Prostate gland (tissue), 2 donors: Measurements from ENCODE around the gene OR10AG1. TPM values are rescaled to one million over a fixed set of nuclear protein-coding genes. Genes with fewer than 3 reads are reported as not detected.

ENCODE experiments used
- DNase-seq: peaks from one replicate; pipeline ENCODE4 v3.0.0-alpha.2; 2019; ENCODE audit warnings: low spot score
- H3K27ac ChIP-seq, 2 donors: fragments of 200-600 bp; sonication (generic); 2 replicates each; pipeline ENCODE4 v1.5.1; 2017 to 2019
- H3K27me3 ChIP-seq: fragments of 200-600 bp; sonication (generic); replicated peaks from 2 replicates; pipeline ENCODE4 v1.5.1; 2019; ENCODE audit not compliant: insufficient read depth
- H3K36me3 ChIP-seq, 2 donors: fragments of 200-600 bp; sonication (generic); 1 replicate in 1 of 2; 2 replicates in 1 of 2; pipeline versions ENCODE4 v1.5.1 to v1.8.1; 2017 to 2019
- H3K4me1 ChIP-seq: fragments of 200-600 bp; sonication (generic); replicated peaks from 2 replicates; pipeline ENCODE4 v1.5.1; 2019
- H3K4me3 ChIP-seq, 2 donors: fragments of 200-600 bp; sonication (generic); 2 replicates each; pipeline ENCODE4 v1.5.1; 2017 to 2019
- H3K9me3 ChIP-seq: fragments of 200-600 bp; sonication (generic); 2 replicates; pipeline ENCODE4 v1.5.1; 2017
- CTCF ChIP-seq, 4 experiments: fragments of 200-600 bp in 2 of 4; fragments of 450-650 bp in 2 of 4; sonication (generic) in 2 of 4; IDR thresholded peaks; 1 replicate in 3 of 4; 2 replicates in 1 of 4; pipeline ENCODE4 v1.5.1; 2016 to 2019; ENCODE audit warnings: antibody characterized with exemption in 4 of 4, mild to moderate bottlenecking in 2 of 4, moderate library complexity in 2 of 4
- POLR2A ChIP-seq: fragments of 450-650 bp; IDR thresholded peaks from one replicate; pipeline ENCODE4 v1.6.1; 2016; ENCODE audit warnings: antibody characterized with exemption, mild to moderate bottlenecking
- POLR2AphosphoS5 ChIP-seq: sonication (generic); formaldehyde crosslinking; IDR thresholded peaks from one replicate; pipeline ENCODE4 v1.6.1; 2017; ENCODE audit warnings: antibody characterized with exemption
- WGBS: methylation state at CpG from one replicate; pipeline ENCODE4 v1.1.5; 2018; 5-methylcytosine and 5-hydroxymethylcytosine counted together
- intact Hi-C: fragments of 100-400 bp; cut with DNase I; formaldehyde crosslinking; loops from one replicate; pipeline ENCODE4 v1.14.2; 2022
- total RNA-seq, 2 donors: library from RNA; depleted of rRNA; stranded (reverse); fragments of >200 nt; gene quantifications; one replicate each; pipeline ENCODE4 v1.1.0, GENCODE V29; 2016

The OR10AG1 gene
- total RNA-seq: not detected

- TF ChIP-seq POLR2A (no peak), CTCF (IDR thresholded peaks at IDR 0.05) (no peak), POLR2AphosphoS5 (no peak)
- no peak within 1 kb of the TSS for H3K27ac ChIP-seq
- intact Hi-C loops: no loop called here
- no peak within 1 kb of the TSS for H3K4me3 ChIP-seq
- no peaks in the 10 kb centered on the region for H3K36me3 ChIP-seq
- no peaks in the 10 kb centered on the region for H3K9me3 ChIP-seq
- no peak for DNase-seq
- no peaks in the 10 kb centered on the region for H3K4me1 ChIP-seq
- 91% methylated on average over 2 of the region's 2 CpGs for WGBS
- no peaks in the 10 kb centered on the region for H3K27me3 ChIP-seq
Measured at GRCh38 chr11:55969845-55970244, at the start of gene OR10AG1. Gene OR10AG1 (minus strand): TSS chr11:55969945. CDS start chr11:55969907, 38 bp downstream.

GRCh38 chr11:56013805-56014204 lies 44.1 kb upstream of the OR10AG1 start:
- WGBS: 45% methylated on average over 2 of the region's 2 CpGs

GRCh38 chr11:56010716-56011115 lies 41.0 kb upstream of the OR10AG1 start:
- Histone ChIP-seq H3K4me3 (no peak overlapping the region), H3K36me3 (no peaks in the 10 kb centered on the region), H3K4me1 (no peaks in the 10 kb centered on the region), H3K27me3 (no peaks in the 10 kb centered on the region), H3K27ac (no peak overlapping the region), H3K9me3 (no peaks in the 10 kb centered on the region)
- TF ChIP-seq CTCF (IDR thresholded peaks at IDR 0.05): no peak
- no peak for TF ChIP-seq POLR2AphosphoS5
- TF ChIP-seq POLR2A: no peak
- DNase-seq: no peak
- intact Hi-C loops: no loop called here

More at GRCh38 chr11:56013805-56014204, 44.1 kb upstream of the OR10AG1 start:
- Histone ChIP-seq H3K4me3 (no peak overlapping the region), H3K27me3 (no peaks in the 10 kb centered on the region), H3K36me3 (no peaks in the 10 kb centered on the region), H3K4me1 (no peaks in the 10 kb centered on the region), H3K9me3 (no peaks in the 10 kb centered on the region), H3K27ac (no peak overlapping the region)
- no peak for TF ChIP-seq POLR2AphosphoS5
- TF ChIP-seq CTCF (IDR thresholded peaks at IDR 0.05): no peak
- no peak for TF ChIP-seq POLR2A
- no peak for DNase-seq
- intact Hi-C loops: no loop called here

- no peaks in the 10 kb centered on the region for H3K27me3 ChIP-seq
- H3K27ac ChIP-seq: no peak within 1 kb of the TSS
- 74% methylated on average over 2 of the region's 2 CpGs for WGBS
- TF ChIP-seq POLR2AphosphoS5 (no peak), CTCF (IDR thresholded peaks at IDR 0.05) (no peak), POLR2A (no peak)
- no peaks in the 10 kb centered on the region for H3K36me3 ChIP-seq
- DNase-seq: no peak
- intact Hi-C loops: no loop called here
- no peaks in the 10 kb centered on the region for H3K9me3 ChIP-seq
- H3K4me1 ChIP-seq: no peaks in the 10 kb centered on the region
- no peak within 1 kb of the TSS for H3K4me3 ChIP-seq
Measured at GRCh38 chr11:55994525-55994924, 24.8 kb upstream of the OR10AG1 start, which contains the start of gene OR5F1. Gene OR5F1 (minus strand): TSS chr11:55994625. CDS start chr11:55994625, 0 bp downstream.

- TF ChIP-seq CTCF (IDR thresholded peaks at IDR 0.05) (no peak), POLR2AphosphoS5 (no peak), POLR2A (no peak)
- H3K4me3 ChIP-seq: no peak overlapping the region
- no peaks in the 10 kb centered on the region for H3K27me3 ChIP-seq
- H3K9me3 ChIP-seq: no peaks in the 10 kb centered on the region
- no peaks in the 10 kb centered on the region for H3K4me1 ChIP-seq
- 90% methylated on average over 3 of the region's 3 CpGs for WGBS
- no peak for DNase-seq
- H3K27ac ChIP-seq: no peak overlapping the region
- no peaks in the 10 kb centered on the region for H3K36me3 ChIP-seq
- intact Hi-C loops: no loop called here
Measured at GRCh38 chr11:55970935-55971334, 1.2 kb upstream of the OR10AG1 start.
